ENCODE measurements around the gene SLC35F2. TPM values are rescaled to one million over a fixed set of nuclear protein-coding genes. Genes with fewer than 3 reads are reported as not detected.

SLC35F2 gene
- polyA plus RNA-seq, 2 of the 4 experiments (the other 2 are of a cell fraction), result 27.0 to 32.8 TPM

- ATAC-seq (no peak), DNase-seq (ENCODE audit: low read depth in 1 of 2, low spot score in 1 of 2) (no peak), FAIRE-seq (no peak)
- TF ChIP-seq HOXB5 (CRISPR knock-in tag; IDR thresholded peaks at IDR 0.05) (no peak), RAD21 (conservative IDR thresholded peaks at IDR 0.05 in 1 of 2, IDR thresholded peaks at IDR 0.05 in 1 of 2) (no peak), SMC3 (IDR thresholded peaks at IDR 0.05) (no peak), NPAS2 (CRISPR knock-in tag; IDR thresholded peaks at IDR 0.05; ENCODE audit: borderline replicate concordance) (no peak), HEYL (CRISPR knock-in tag; IDR thresholded peaks at IDR 0.05) (no peak), HDAC2 (IDR thresholded peaks at IDR 0.05) (no peak), KDM5A (IDR thresholded peaks at IDR 0.05) (no peak), CBX2 (IDR thresholded peaks at IDR 0.05; ENCODE audit: borderline replicate concordance, low read depth) (no peak), TFCP2L1 (CRISPR knock-in tag; IDR thresholded peaks at IDR 0.05) (no peak), GATA3 (IDR thresholded peaks at IDR 0.05; ENCODE audit: borderline replicate concordance) (no peak), JUN (IDR thresholded peaks at IDR 0.05) (no peak), FOSL2 (IDR thresholded peaks at IDR 0.05) (no peak), FOSL2 (CRISPR knock-in tag; IDR thresholded peaks at IDR 0.05) (no peak), BCL3 (IDR thresholded peaks at IDR 0.05) (no peak), RCOR1 (IDR thresholded peaks at IDR 0.05; ENCODE audit: low read depth, low read length) (no peak)
- no peaks in the 10 kb centered on the region for H3K9me3 ChIP-seq
- ChIA-PET POLR2A (no interaction called here), CTCF (no interaction called here)
- peaks cover 53% of the 10 kb centered on the region for H3K4me1 ChIP-seq
- WGBS (ENCODE audit: missing lambda C conversion rate), result 75% methylated on average over 8 of the region's 8 CpGs
- H3K4me2 ChIP-seq, result peak overlapping the region; percentile 98
- H3K27ac ChIP-seq, result peak overlapping the region; percentile 94
- H3K4me3 ChIP-seq, result no peak overlapping the region
Observed at GRCh38 chr11:107842412-107843100, 16.0 kb downstream of the SLC35F2 start.

- POLR2A ChIA-PET, result no interaction called here
- DNase-seq (ENCODE audit: low read depth in 1 of 2, low spot score in 1 of 2) (peak in 1 of 2 experiments; percentile 41), FAIRE-seq (no peak), ATAC-seq (peak; percentile 74 to 81)
- Histone ChIP-seq H3K4me3 (peak overlapping the region; percentile 33), H3K4me1 (peaks cover 60% of the 10 kb centered on the region), H3K27ac (peak overlapping the region; percentile 94), H3K4me2 (peak overlapping the region; percentile 98), H3K9me3 (no peaks in the 10 kb centered on the region)
- CTCF ChIA-PET, result interaction anchor here (1.6 kb wide), 1 partner anchor 14 kb away, joined by 5 read pairs; no protein-coding TSS in a partner anchor
- no peak for TF ChIP-seq HDAC2 (IDR thresholded peaks at IDR 0.05)
- no peak for TF ChIP-seq RCOR1 (IDR thresholded peaks at IDR 0.05; ENCODE audit: low read depth, low read length)
- WGBS (ENCODE audit: missing lambda C conversion rate), result 0% methylated on average over 2 of the region's 2 CpGs
Observed at GRCh38 chr11:107840129-107840484, 18.5 kb downstream of the SLC35F2 start.

- DNase-seq (ENCODE audit: low read depth in 1 of 2, low spot score in 1 of 2), result no peak
- TF ChIP-seq NPAS2 (CRISPR knock-in tag; IDR thresholded peaks at IDR 0.05; ENCODE audit: borderline replicate concordance), result no peak
- no peak for TF ChIP-seq SMC3 (IDR thresholded peaks at IDR 0.05)
- TF ChIP-seq HDAC2 (IDR thresholded peaks at IDR 0.05), result no peak
- no peak for TF ChIP-seq RNF2 (IDR thresholded peaks at IDR 0.05; ENCODE audit: borderline replicate concordance, low read depth)
- TF ChIP-seq NR3C1 (IDR thresholded peaks at IDR 0.05), result no peak
- TF ChIP-seq PBX3 (IDR thresholded peaks at IDR 0.05), result no peak
- TF ChIP-seq JUN (IDR thresholded peaks at IDR 0.05), result no peak
- no peak for TF ChIP-seq HMGXB4 (CRISPR knock-in tag; IDR thresholded peaks at IDR 0.05; ENCODE audit: borderline replicate concordance)
- no peak for TF ChIP-seq HOXA7 (CRISPR knock-in tag; IDR thresholded peaks at IDR 0.05)
- TF ChIP-seq ATOH8 (CRISPR knock-in tag; IDR thresholded peaks at IDR 0.05; ENCODE audit: low read depth), result no peak
- TF ChIP-seq ZNF302 (CRISPR knock-in tag; IDR thresholded peaks at IDR 0.05), result no peak
- TF ChIP-seq NFE2L2 (conservative IDR thresholded peaks at IDR 0.05; ENCODE audit: low read length), result no peak
- Histone ChIP-seq H3K4me3 (no peak overlapping the region), H3K4me2 (no peak overlapping the region), H3K4me1 (peaks cover 35% of the 10 kb centered on the region), H3K9me3 (no peaks in the 10 kb centered on the region), H3K27ac (no peak overlapping the region)
- POLR2A ChIA-PET, result no interaction called here
- ATAC-seq, result no peak
- CTCF ChIA-PET, result interaction anchor here (0.5 to 1.1 kb wide), 2 partner anchors 20 to 49 kb away, joined by 3 to 4 read pairs; no protein-coding TSS in a partner anchor
- 85% methylated on average over 3 of the region's 3 CpGs for WGBS (ENCODE audit: missing lambda C conversion rate)
- FAIRE-seq, result no peak
Observed at GRCh38 chr11:107836851-107837250, 21.7 kb downstream of the SLC35F2 start.

All from A549 (cell line).